H1 (cell line): Measurements from ENCODE around the gene SKP1. TPM values are rescaled to one million over a fixed set of nuclear protein-coding genes. Genes with fewer than 3 reads are reported as not detected.

ENCODE experiments used
- ASH2L ChIP-seq: fragments of 200-600, 300-600 bp; sonication (generic); IDR thresholded peaks from one replicate; pipeline ENCODE4 v1.7.1; 2017; ENCODE audit warnings: low read length
- BACH1 ChIP-seq: IDR thresholded peaks from 2 replicates; pipeline ENCODE4 v1.6.1; 2012; ENCODE audit warnings: low read length, improper control_type of control experiment
- CBX8 ChIP-seq: fragments of 300-800, 300-1000 bp; sonication (generic); IDR thresholded peaks from 2 replicates; pipeline ENCODE4 v1.7.1; 2016; ENCODE audit warnings: low read depth, low read length, borderline replicate concordance
- CHD7 ChIP-seq: fragments of 300-600 bp; sonication (generic); IDR thresholded peaks from 2 replicates; pipeline ENCODE4 v1.7.1; 2012; ENCODE audit warnings: low read length, moderate library complexity, mild to moderate bottlenecking, inconsistent platforms; ENCODE audit not compliant: insufficient replicate concordance
- EGR1 ChIP-seq: IDR thresholded peaks from 2 replicates; pipeline ENCODE4 v1.6.1; 2011; ENCODE audit warnings: low read depth, low read length, borderline replicate concordance
- KDM1A ChIP-seq: fragments of 200-600, 300-600 bp; sonication (generic); IDR thresholded peaks from 2 replicates; pipeline ENCODE4 v1.7.1; 2016; ENCODE audit warnings: mild to moderate bottlenecking, low read length, borderline replicate concordance
- KDM5A ChIP-seq: fragments of 200-600 bp; IDR thresholded peaks from 2 replicates; pipeline ENCODE4 v1.7.1; 2012; ENCODE audit warnings: mild to moderate bottlenecking, low read length, inconsistent platforms, mixed read lengths
- RXRA ChIP-seq: IDR thresholded peaks from 2 replicates; pipeline ENCODE4 v1.6.1; 2011; ENCODE audit warnings: low read depth, mild to moderate bottlenecking, low read length, moderate library complexity; ENCODE audit not compliant: insufficient read depth
- SAP30 ChIP-seq: fragments of 300-600 bp; sonication (generic); IDR thresholded peaks from 2 replicates; pipeline ENCODE4 v1.7.1; 2012; ENCODE audit warnings: low read length, moderate library complexity, mild to moderate bottlenecking, inconsistent platforms; ENCODE audit not compliant: insufficient read depth, insufficient replicate concordance
- TAF7 ChIP-seq: optimal IDR thresholded peaks from 2 replicates; pipeline ENCODE3; 2011; ENCODE audit warnings: low read depth, mild to moderate bottlenecking, inconsistent platforms, low read length, moderate library complexity, borderline replicate concordance
- polyA plus RNA-seq, 7 experiments: library from polyadenylated mRNA; depleted of rRNA in 3 of 7; stranded (reverse) in 5 of 7; unstranded in 2 of 7; fragments of >200 nt in 5 of 7; fragments of 200-250 nt in 2 of 7; gene quantifications; 1 replicate in 5 of 7; 2 replicates in 1 of 7; 4 replicates in 1 of 7; pipeline versions ENCODE4 v1.2.1 to v1.2.3, GENCODE V29; 2011 to 2013; ENCODE audit warnings: missing spikeins in 2 of 7, mixed read lengths in 2 of 7
- total RNA-seq: library from RNA; stranded (reverse); fragmentation: NEBNext Ultra II Directional; extraction: Animal tissue kit (Norgen Biotek cat#: 25700); gene quantifications from 2 replicates; pipeline ENCODE4 v1.2.1, GENCODE V29; 2021

SKP1 gene
- total and polyA plus RNA-seq, 2 of the 8 experiments (the other 6 are each of a cell fraction or from before 2014, with no cell fraction given): 163 to 332 TPM

- no peak for TF ChIP-seq CBX8
- no peak for TF ChIP-seq BACH1
- peak; percentile 91 for TF ChIP-seq RXRA
- TF ChIP-seq SAP30: no peak
- no peak for TF ChIP-seq KDM1A
- no peak for TF ChIP-seq KDM5A
- no peak for TF ChIP-seq TAF7
- TF ChIP-seq CHD7: no peak
- TF ChIP-seq EGR1: 0 out of 2 replicates have a peak, but pooled peaks have one; percentile 20
- no peak for TF ChIP-seq ASH2L
Observed at GRCh38 chr5:134101686-134102439, 74.9 kb downstream of the SKP1 start (continued).
